RWPE1 (cell line): ENCODE data around the gene RBMS3.

Experiments
- CTCF ChIA-PET: fragments of 350-600 bp; sonication (Branson Sonifier 250); formaldehyde crosslinking; extraction: SDS; loops from one replicate; lab custom pipeline; 2021; lab: Yijun Ruan, JAX
- POLR2A ChIA-PET: fragments of 400-600 bp; formaldehyde crosslinking; extraction: SDS; loops from one replicate; lab custom pipeline; 2020; ENCODE audit warnings: antibody characterized with exemption; ENCODE audit not compliant: low non-redundant PET; lab: Yijun Ruan, JAX
- DNase-seq: peaks from one replicate; pipeline ENCODE4 v3.0.0; 2012; ENCODE audit warnings: low spot score
- H3K27ac ChIP-seq: fragments of 450-650 bp; 2 replicates; pipeline ENCODE4 v1.5.1; 2017
- TF ChIP-seq, protein P1 (sequence below): fragments of 450-650 bp; conservative IDR thresholded peaks from 2 replicates; pipeline ENCODE4 v1.5.1; 2017; ENCODE audit warnings: low read depth, mild to moderate bottlenecking

The RBMS3 gene

DNA sequence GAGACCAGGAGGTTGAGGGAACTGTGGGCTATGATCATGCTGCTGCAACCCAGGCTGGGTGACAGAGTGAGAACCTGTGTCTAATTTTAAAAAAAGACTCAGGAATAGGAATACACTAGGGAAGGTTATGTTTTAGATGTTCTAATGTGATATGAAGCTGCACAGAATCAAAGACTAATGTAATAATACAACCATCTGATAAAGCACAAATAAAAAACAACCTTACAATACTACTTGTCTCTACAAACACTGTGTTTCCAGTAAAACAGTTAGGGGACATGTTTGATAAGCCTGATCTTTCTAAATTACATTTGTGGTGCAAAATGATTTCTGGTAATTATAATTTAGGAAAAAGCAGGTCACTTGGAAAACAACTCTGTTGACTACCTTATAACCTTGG, 56.7 kb downstream of the RBMS3 start:
- TF ChIP-seq, protein P1, sequence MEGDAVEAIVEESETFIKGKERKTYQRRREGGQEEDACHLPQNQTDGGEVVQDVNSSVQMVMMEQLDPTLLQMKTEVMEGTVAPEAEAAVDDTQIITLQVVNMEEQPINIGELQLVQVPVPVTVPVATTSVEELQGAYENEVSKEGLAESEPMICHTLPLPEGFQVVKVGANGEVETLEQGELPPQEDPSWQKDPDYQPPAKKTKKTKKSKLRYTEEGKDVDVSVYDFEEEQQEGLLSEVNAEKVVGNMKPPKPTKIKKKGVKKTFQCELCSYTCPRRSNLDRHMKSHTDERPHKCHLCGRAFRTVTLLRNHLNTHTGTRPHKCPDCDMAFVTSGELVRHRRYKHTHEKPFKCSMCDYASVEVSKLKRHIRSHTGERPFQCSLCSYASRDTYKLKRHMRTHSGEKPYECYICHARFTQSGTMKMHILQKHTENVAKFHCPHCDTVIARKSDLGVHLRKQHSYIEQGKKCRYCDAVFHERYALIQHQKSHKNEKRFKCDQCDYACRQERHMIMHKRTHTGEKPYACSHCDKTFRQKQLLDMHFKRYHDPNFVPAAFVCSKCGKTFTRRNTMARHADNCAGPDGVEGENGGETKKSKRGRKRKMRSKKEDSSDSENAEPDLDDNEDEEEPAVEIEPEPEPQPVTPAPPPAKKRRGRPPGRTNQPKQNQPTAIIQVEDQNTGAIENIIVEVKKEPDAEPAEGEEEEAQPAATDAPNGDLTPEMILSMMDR: no peak
- H3K27ac ChIP-seq: no peak overlapping the region
- DNase-seq: no peak
- ChIA-PET POLR2A (no interaction called here), CTCF (no interaction called here)

DNA sequence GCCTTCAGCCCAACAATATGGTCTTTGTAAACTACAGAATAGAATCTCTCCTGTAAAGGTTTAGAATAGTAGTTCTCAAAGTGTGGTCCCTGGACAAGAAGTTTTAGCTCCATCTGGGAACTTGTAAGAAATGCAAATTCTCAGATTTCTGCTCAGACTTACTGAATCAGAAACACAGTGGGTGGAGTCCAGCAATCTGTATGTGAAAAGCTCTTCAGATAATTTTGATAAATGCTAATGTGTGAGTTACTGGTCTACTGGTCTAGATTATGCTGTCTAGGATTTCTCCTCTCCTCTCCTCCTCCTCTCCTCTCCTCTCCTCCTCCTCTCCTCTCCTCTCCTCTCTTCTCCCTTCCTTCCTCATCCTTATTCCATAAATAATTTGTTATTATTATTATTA, 57.5 kb downstream of the RBMS3 start:
- H3K27ac ChIP-seq: no peak overlapping the region
- ChIA-PET POLR2A (no interaction called here), CTCF (no interaction called here)
- DNase-seq: no peak
- TF ChIP-seq, protein P1: no peak

DNA sequence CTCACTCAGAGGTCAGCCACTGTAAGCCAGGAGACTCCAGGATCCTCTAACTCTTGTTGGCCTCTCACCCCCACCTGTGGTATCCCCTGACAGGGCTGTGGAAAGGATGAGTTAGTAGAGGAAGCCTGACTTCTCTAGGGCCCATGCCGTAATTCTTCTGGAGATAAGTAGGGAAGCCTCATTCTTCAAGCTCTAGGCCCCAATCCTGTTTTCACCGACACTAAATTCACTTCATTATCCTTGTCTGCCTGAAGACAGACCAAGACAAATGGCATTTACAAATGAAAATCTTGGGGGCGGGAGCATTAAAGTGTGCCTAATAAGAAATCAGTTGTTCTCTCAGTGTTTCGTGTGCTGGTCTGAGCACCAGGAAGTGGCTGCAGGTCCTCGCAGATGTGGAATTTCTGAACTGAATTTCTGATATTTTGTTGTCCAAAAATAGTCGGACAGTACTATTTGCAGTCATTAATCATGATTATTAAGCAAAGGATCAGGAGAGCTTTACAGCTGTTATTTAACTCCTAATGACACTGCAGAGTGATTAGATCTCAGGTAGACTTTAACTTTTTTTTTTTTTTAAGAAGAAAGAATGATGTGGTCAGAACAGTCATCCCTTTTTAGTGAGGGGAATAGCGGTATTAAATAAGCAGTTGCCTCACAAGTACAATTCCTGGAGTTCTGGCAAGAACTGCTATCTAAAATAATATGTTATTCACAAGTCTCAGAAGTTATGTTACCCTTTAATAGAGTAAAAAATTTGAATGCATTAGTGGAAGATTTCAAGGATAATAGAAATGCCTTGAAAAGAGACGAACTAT, 58.4 kb downstream of the RBMS3 start:
- CTCF ChIA-PET: no interaction called here
- no peak for DNase-seq
- no peak overlapping the region for H3K27ac ChIP-seq
- TF ChIP-seq, protein P1: no peak
- POLR2A ChIA-PET: no interaction called here

DNA sequence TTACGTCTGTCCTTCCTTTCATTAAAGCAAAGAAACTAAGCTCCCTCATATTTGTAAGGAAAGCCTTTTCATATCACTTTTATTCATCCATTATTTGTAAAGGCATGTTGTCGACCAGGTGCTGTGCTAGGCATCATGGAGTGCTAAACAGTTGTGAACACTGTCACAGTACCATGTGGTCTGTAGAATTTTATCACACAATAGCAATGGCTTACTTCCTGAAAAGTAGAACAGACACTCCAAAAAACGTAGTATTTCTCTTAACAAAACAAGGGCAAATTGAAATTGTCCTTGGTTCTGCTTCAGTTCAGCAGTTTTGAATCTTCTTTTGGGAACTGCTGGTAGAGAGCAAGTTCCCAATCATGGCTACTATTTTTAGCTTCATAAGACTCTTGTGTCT, 63.3 kb downstream of the RBMS3 start:
- TF ChIP-seq, protein P1: no peak
- no peak overlapping the region for H3K27ac ChIP-seq
- ChIA-PET CTCF (no interaction called here), POLR2A (no interaction called here)
- DNase-seq: no peak

DNA sequence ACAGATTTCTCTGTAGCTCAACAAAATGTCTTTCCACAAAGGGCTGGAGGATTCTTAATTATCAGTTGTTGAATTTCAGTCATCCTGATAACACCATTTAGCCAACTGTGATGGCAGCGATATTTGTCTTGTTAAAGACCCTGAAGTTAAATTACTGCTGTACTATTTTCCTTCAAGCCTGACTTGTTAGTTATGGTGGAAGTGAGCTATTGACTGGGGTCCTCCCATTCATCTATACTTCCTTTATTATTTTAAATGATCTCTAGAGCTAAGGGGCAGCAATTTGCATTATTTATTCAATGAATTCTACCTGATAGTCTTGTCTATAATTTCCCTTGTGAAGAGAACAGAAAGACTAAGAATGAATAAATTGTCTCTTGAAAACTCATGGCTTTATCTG, 64.1 kb downstream of the RBMS3 start:
- ChIA-PET POLR2A (no interaction called here), CTCF (no interaction called here)
- no peak overlapping the region for H3K27ac ChIP-seq

DNA sequence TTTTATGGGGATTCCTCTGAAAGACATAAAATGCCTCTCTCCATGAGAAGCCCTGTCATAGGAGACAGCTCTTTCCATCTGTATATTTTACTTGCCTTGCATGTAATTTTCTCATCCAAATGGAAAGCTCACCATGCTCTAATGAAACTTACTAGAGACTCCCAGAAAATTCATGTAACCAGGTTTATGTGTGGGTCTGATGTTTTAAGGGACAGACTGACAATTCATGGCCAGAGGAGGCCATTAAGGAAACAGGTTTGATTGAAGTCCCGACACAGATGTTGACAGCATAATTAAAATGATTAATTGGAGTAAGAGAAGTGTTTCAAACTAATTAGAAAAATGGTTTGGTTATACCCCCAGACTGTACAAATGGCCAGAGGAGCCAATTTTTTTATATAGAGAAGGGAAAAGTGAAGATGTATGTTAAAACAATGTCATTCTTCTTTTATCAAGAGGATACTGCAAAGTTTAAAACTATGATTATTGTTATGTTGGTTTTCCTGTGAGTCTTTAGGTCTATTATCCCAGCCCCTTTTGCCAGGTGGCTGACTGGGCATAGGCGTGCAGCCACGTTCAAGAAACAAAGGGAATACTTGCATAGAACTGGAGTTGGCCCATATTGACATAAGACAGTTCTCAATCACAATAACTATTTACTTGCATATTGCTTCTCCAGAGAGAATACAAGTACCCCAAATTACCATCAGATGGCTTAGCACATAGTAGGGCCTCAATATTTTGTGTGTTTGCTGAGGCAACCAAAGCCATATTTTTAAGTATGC, 64.8 kb downstream of the RBMS3 start:
- CTCF ChIA-PET: no interaction called here
- DNase-seq: no peak
- TF ChIP-seq, protein P1: no peak

More for the DNA sequence above, 64.1 kb downstream of the RBMS3 start:
- TF ChIP-seq, protein P1: no peak
- no peak for DNase-seq

More for the DNA sequence above, 64.8 kb downstream of the RBMS3 start:
- POLR2A ChIA-PET: no interaction called here
- H3K27ac ChIP-seq: no peak overlapping the region
